Right hindlimb (tissue), 1 donor: Measurements from ENCODE around the gene TRNT1.

Source experiments
- DNase-seq: peaks from one replicate; pipeline ENCODE4 v3.0.0-alpha.2; 2018

The TRNT1 gene

DNA sequence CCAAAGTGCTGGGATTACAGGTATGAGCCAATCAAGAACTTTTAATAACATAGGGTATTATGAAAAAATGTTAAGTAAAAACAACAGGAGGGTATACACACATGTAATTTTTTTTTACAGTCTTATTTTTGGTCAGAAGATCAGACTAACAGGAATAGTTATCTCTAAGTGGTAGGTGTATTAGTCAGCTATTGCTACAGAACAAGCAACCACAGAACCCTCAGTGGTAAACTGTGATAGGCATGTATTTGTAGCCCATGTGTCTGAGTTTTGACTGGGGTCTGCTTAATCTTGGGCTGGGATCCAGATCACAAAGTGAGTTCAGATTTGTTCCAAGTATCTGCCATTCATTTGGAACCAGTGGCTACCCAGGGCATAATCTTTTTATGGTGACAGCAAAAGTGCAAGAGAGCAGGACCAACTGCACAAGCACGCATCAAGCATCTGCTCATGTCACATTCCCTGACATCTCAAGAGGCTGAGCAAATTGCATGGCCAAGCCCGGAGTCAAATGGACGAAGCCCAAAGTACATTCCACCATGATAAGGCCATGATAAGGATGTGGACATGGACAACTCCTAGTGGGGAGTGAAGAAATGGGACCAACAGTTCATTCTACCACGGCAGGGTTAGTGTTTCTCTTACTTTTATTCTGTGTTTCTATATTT, 13.6 kb upstream of the TRNT1 start:
- no peak for DNase-seq

DNA sequence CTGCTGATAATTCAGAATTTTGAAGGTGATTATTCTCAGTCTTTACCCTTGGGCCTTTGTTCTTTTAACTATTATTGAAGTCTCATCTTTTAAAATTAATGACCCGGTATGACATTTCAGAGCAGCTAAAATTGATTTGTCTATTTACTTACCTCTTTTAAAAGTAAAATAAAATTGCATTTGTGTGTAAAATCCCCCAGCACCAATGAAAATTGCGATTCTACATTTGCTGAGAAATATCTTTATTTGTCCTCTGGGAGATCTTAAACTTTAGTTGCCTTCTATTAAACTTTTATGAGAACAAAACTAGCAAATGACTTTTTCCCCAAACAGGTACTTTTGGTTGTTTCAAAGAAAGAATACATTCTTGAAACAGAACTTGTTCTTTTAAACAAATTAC, 9.1 kb upstream of the TRNT1 start:
- DNase-seq: no peak

DNA sequence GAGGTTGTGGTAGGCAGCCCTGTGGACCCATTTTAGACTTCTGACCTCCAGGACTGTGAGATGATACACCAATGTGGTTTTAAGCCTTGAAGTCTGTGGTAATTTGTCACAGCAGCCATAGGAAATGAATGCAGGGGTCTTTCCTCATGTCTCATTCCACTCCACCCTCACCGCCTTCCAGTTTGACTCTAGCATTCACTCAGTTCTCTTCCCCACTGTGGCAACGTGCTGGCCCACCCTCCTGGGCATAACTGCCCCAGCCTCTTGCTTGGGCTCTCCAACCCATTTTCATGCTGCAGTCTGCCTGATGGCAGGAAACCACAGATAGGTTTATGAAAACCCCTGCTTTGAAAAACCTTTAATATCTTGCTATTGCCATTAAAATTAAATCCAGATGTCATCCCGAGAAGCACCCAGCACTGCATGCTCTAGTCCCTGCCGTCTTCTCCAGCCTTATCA, 7.3 kb upstream of the TRNT1 start:
- DNase-seq: no peak

GRCh38 chr3:3125977-3126376, 763 bp upstream of the TRNT1 start:
- DNase-seq: no peak

- DNase-seq: no peak
Measured at GRCh38 chr3:3127432-3128010, 781 bp downstream of the TRNT1 start.

DNA sequence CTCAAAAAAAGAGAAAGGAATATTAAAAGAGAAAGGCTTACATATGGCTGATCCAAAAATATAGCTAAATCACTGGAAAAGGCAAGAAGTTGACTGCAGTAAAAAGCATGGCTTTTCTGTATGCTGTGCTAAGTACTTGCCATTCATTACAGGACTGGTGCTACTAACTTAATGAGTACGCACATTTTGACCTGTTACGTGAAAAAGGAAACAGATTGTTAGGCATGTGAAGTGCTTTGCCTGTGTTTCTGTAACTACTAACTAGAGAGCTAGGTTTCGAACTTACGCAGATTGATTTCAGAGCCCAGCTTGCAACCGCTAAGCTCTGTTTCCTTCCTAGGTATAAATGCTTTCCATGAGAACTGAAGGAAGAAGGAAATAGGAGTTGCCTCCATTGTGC, 2.8 kb downstream of the TRNT1 start:
- DNase-seq: no peak

DNA sequence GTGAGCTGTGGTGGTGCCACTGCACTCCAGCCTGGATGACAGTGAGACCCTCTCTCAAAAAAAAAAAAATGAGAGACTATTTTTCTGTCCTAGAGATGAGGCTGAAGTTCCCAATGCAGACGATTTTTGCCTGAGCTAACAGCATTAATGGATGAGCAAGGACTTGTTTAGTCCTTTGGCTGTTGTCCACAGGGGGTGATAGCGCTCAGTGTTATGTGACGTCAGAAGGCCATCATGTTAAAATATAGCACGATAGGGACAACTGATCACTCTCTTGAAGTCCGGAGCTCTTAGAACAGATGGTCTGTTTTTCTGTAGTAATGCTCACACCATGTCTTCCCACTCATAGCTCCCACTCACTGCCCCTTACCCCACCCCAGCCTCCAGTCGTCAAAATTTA, 6.8 kb downstream of the TRNT1 start:
- DNase-seq: no peak

- no peak for DNase-seq
Measured at GRCh38 chr3:3134750-3135448, 8.2 kb downstream of the TRNT1 start.

- no peak for DNase-seq
Measured at GRCh38 chr3:3137526-3137925, 10.8 kb downstream of the TRNT1 start.

- no peak for DNase-seq
Measured at GRCh38 chr3:3141939-3142338, 15.2 kb downstream of the TRNT1 start.

DNA sequence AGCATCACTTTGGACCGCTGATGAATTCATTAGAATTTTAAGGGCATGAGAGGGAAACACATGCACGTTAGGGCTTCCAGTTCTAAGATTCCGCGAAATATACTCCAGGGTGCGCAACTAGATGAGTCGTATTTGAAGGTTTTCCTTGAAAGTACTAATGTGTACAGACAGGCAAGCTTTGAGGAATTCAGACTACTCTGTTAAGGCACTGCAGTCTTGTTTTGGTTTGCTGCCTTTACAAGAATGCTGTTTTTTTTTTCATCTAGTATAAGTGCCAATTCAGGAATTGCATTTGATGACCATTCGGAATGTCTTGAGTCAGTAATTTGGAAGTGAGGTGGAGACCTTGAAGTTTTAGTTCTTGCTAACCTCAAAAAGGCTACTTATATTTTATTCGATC, 19.1 kb downstream of the TRNT1 start:
- no peak for DNase-seq

GRCh38 chr3:3149560-3149959, 22.8 kb downstream of the TRNT1 start:
- no peak for DNase-seq

GRCh38 chr3:3151513-3151912, 24.8 kb downstream of the TRNT1 start:
- DNase-seq: no peak

GRCh38 chr3:3154879-3155610, 28.3 kb downstream of the TRNT1 start:
- DNase-seq: no peak

DNA sequence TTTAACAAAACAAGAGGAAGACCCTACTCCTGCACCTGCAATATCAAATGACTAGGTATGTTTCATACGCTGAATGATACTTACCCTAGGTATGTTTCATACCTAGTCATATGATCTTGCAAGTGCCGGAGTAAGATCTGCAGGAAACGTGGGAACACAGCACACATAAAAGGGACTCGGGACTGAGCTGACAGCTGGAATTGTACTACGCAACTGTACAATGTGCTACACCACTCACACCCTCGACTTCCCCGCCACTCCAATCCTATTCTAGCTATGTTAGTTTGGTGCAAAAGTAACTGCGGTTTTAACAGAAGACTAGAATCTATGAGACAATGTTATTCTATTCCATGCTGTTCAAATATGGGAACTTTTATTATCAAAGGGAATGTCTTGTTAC, 30.7 kb downstream of the TRNT1 start:
- no peak for DNase-seq

- no peak for DNase-seq
Measured at GRCh38 chr3:3160826-3161225, 34.1 kb downstream of the TRNT1 start.

DNA sequence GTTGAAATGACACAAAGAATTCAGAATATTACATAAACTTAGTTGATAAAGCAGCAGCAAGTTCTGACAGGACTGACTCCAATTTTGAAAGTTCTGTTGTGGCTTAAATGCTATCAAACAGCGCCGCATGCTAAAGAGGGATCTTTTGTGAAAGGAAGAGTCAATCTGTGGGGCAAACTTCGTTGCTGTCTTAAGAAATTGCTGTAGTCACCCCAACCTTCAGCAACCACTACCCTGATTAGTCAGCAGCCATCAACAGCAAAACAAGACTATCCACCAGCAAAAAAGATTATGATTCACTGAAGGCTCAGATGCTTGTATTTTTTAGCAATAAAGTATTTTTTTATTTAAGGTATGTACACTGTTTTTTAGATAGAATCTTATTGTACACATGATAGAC, 38.5 kb downstream of the TRNT1 start:
- DNase-seq: no peak

- DNase-seq: no peak
Measured at GRCh38 chr3:3165650-3166049, 38.9 kb downstream of the TRNT1 start.

DNA sequence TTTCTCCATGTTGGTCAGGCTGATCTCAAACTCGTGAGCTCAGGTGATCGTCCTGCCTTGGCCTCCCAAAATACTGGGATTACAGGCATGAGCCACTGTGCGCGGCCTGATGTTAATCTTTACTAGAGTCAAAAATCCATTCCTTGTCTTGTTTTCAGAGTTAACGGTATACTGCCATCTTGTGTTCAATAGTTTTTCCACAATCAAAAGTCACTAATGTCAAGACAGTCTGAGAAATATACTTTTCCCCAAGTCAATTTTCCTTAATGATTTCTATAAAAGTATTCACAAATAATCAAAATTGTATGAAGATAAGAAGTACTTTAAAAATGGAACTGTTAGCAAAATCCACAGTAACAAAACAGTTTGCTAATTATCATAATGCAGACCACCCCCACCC, 44.3 kb downstream of the TRNT1 start:
- DNase-seq: no peak

GRCh38 chr3:3172627-3173026, 45.9 kb downstream of the TRNT1 start:
- DNase-seq: no peak

- DNase-seq: no peak
Measured at GRCh38 chr3:3177861-3178497, 51.2 kb downstream of the TRNT1 start.

DNA sequence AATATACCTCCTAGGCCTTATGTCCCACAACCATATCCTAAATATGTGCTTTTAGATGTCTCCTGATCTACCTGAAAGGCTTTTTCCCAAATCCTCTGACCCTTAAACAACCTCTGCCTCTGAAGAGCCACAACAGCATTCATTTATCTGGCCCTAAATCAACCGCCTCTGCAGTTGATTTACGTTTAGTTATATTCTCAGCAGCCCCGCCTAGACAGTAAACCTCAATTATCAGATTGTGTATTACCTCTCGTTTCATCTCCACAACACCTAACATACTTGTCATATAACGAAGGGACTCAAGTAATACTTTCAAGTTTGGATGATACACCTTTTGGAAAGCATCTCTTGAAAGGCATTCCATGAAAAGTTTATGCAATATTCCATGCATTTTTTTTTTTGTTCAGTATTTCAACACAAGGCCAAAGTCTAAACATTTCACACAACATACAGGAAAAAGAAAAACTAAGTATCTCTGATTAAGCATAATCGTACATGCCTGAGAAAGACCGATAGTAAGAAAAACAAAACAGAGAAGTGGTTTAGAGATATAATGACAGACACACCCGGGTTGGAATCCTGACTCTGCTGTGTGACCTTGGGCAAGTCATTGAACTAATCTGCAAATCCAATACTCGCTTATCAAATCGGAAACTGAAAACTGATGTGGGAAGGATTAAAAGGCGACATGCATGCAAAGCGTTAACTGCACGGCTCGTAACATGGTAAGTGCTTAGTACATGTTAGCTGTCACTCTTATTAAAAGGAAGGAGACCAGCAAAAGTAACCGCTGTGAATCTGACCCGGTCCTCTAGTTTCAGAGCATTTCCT, 52.0 kb downstream of the TRNT1 start:
- DNase-seq: no peak
